Left lung (tissue), 10 donors: ENCODE results near the gene RASL10B. TPM values are rescaled to one million over a fixed set of nuclear protein-coding genes. Genes with fewer than 3 reads are reported as not detected.

ENCODE experiments used
- ATAC-seq: fragments of 200-7000 bp; cut with Tn5 transposase; one replicate; pipeline ENCODE4 v1.9.1; 2020; ENCODE audit warnings: moderate library complexity
- DNase-seq, 4 donors: peaks; one replicate each; pipeline ENCODE4 v3.0.0-alpha.2; 2013 to 2020
- H3K27ac ChIP-seq, 2 donors: fragments of 200-600 bp; sonication (generic) in 1 of 2; one replicate each; pipeline versions ENCODE4 v1.5.0 to v1.8.0; 2020 to 2021
- H3K27me3 ChIP-seq, 2 donors: fragments of 200-600 bp; sonication (generic) in 1 of 2; one replicate each; pipeline versions ENCODE4 v1.5.0 to v1.8.0; 2020 to 2021
- H3K36me3 ChIP-seq, 2 donors: fragments of 200-600 bp; sonication (generic) in 1 of 2; one replicate each; pipeline versions ENCODE4 v1.5.0 to v1.8.0; 2020 to 2021
- H3K4me1 ChIP-seq, 2 donors: fragments of 200-600 bp; one replicate each; pipeline ENCODE4 v1.8.0; 2021
- H3K4me3 ChIP-seq, 2 donors: fragments of 200-600 bp; sonication (generic) in 1 of 2; one replicate each; pipeline versions ENCODE4 v1.5.0 to v1.8.0; 2020 to 2021; ENCODE audit warnings: mild to moderate bottlenecking in 1 of 2
- H3K9me3 ChIP-seq, 2 donors: fragments of 200-600 bp; sonication (generic) in 1 of 2; one replicate each; pipeline versions ENCODE4 v1.5.0 to v1.8.0; 2020 to 2021
- CTCF ChIP-seq, 2 donors: fragments of 200-600 bp; sonication (generic) in 1 of 2; IDR thresholded peaks; one replicate each; pipeline versions ENCODE4 v1.5.0 to v1.8.0; 2021; ENCODE audit warnings: antibody characterized with exemption in 2 of 2
- intact Hi-C, 2 donors: fragments of 100-400 bp; cut with DNase I; formaldehyde crosslinking; loops; one replicate each; pipeline versions ENCODE4 v1.11.2 to v1.14.2; 2022
- polyA plus RNA-seq, 6 donors: library from polyadenylated mRNA; unstranded; fragments of 120-200 nt; gene quantifications; one replicate each; pipeline ENCODE4 v1.2.1, GENCODE V29; 2013; ENCODE audit not compliant: insufficient read length in 6 of 6
- total RNA-seq, 2 donors: library from RNA; stranded (reverse); fragmentation: NEBNext Ultra II Directional; extraction: Animal tissue kit (Norgen Biotek cat#: 25700); gene quantifications; one replicate each; pipeline ENCODE4 v1.2.1, GENCODE V29; 2021
- donor health status: DM: no; HTN: yes; CAD: no.
- donor health status: DM: no; HTN: no; CAD: no.

The RASL10B gene
- total and polyA plus RNA-seq, 8 donors, result 0.52 to 3.4 (median 3.0) TPM

GRCh38 chr17:35693662-35694061 is 37.8 kb upstream of the RASL10B start:
- H3K36me3 ChIP-seq, result peaks cover 0 to 70% of the 10 kb centered on the region in 2 donors
- no peak overlapping the region for H3K4me3 ChIP-seq
- DNase-seq (no peak), ATAC-seq (no peak)
- H3K9me3 ChIP-seq, result no peaks in the 10 kb centered on the region
- intact Hi-C loops, result no loop called here
- TF ChIP-seq CTCF (IDR thresholded peaks at IDR 0.05), result no peak
- H3K27me3 ChIP-seq, result no peaks in the 10 kb centered on the region
- H3K27ac ChIP-seq, result no peak overlapping the region
- H3K4me1 ChIP-seq, result no peaks in the 10 kb centered on the region

DNA sequence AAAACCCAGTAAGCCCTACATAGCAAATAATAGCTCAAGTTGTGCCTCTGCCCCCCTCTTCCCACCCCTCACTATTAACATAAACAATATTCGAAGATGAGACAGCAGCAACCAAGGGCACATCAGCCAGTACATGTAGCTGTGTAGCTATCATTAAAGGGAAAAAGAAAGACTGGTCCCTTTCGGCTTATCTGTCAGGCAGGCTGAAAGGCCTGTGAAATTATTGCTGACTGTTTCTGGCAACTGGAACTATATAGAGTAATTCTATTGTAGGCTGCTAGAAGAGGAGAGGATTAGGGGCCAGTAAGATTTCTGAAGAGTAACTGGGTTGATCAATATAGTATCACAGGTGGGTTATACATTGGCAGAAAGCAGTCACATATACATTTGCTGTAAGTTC is 36.5 kb upstream of the RASL10B start:
- H3K36me3 ChIP-seq, result peaks cover 0 to 57% of the 10 kb centered on the region in 2 donors
- intact Hi-C loops, result no loop called here
- DNase-seq (no peak), ATAC-seq (no peak)
- H3K4me1 ChIP-seq, result no peaks in the 10 kb centered on the region
- no peak for TF ChIP-seq CTCF (IDR thresholded peaks at IDR 0.05)
- H3K27me3 ChIP-seq, result no peaks in the 10 kb centered on the region
- no peak overlapping the region for H3K27ac ChIP-seq
- H3K9me3 ChIP-seq, result no peaks in the 10 kb centered on the region
- H3K4me3 ChIP-seq, result no peak overlapping the region

- H3K4me3 ChIP-seq, result no peak overlapping the region
- DNase-seq, result no peak
- ATAC-seq, result no peak
- peaks cover 0 to 54% of the 10 kb centered on the region in 2 donors for H3K36me3 ChIP-seq
- H3K27ac ChIP-seq, result no peak overlapping the region
- H3K27me3 ChIP-seq, result no peaks in the 10 kb centered on the region
- intact Hi-C loops, result no loop called here
- no peak for TF ChIP-seq CTCF (IDR thresholded peaks at IDR 0.05)
- H3K4me1 ChIP-seq, result no peaks in the 10 kb centered on the region
- H3K9me3 ChIP-seq, result no peaks in the 10 kb centered on the region
These were observed 35.8 kb upstream of the RASL10B start for GRCh38 chr17:35695613-35696012.

- Histone ChIP-seq H3K27me3 (no peaks in the 10 kb centered on the region), H3K4me1 (no peaks in the 10 kb centered on the region), H3K36me3 (peaks cover 0 to 33% of the 10 kb centered on the region in 2 donors), H3K9me3 (no peaks in the 10 kb centered on the region), H3K4me3 (no peak overlapping the region), H3K27ac (no peak overlapping the region)
- ATAC-seq, result no peak
- no peak for TF ChIP-seq CTCF (IDR thresholded peaks at IDR 0.05)
- intact Hi-C loops, result no loop called here
- no peak for DNase-seq
These were observed 32.6 kb upstream of the RASL10B start for GRCh38 chr17:35698800-35699199.

- no peaks in the 10 kb centered on the region for H3K4me1 ChIP-seq
- H3K9me3 ChIP-seq, result no peaks in the 10 kb centered on the region
- no peak overlapping the region for H3K27ac ChIP-seq
- no peak overlapping the region for H3K4me3 ChIP-seq
- DNase-seq, result no peak
- ATAC-seq, result no peak
- H3K27me3 ChIP-seq, result no peaks in the 10 kb centered on the region
- no peak for TF ChIP-seq CTCF (IDR thresholded peaks at IDR 0.05)
- H3K36me3 ChIP-seq, result peaks cover 0 to 19% of the 10 kb centered on the region in 2 donors
- intact Hi-C loops, result no loop called here
These were observed 31.3 kb upstream of the RASL10B start for GRCh38 chr17:35700150-35700549.
